EH (cell line): ENCODE measurements around the gene PACRG.
"Not testable (repeated sequence)": the region's sequence is repeated elsewhere in the genome, so short reads cannot be mapped to it uniquely, and the experiment has no call there.

Experiments
- DNase-seq: peaks from one replicate; pipeline ENCODE4 v3.0.0-alpha.2; 2015; ENCODE audit warnings: low read depth

PACRG gene

DNA sequence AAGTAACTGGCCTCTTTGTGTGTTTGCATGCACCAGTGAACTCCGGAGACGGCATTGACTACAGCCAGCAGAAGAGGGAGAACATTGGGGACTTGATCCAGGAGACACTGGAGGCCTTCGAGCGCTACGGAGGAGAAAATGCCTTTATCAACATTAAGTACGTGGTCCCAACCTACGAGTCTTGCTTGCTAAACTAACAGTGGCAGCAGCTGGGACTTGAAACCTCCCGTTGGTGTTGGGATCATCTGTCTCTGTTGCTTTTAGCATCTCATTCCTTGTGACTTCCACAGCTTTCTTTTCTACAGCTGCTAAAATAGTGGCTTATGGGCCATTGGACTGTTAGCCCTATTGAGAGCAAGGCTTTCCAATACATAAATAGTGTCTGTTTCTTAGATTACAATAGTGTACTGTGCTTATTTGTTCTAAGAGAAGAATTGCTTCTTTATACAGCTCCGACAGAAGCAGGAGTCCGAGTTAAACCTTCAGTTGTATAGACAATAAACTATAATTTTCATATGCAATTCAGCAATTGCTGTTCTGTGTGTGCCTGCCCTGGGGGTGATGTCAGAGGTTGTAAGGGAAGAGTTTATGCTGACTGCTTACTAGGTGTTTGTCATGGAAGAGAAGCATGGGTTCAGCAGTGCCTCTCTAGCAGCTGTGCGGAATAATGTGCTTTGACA lies 587.2 kb downstream of the PACRG start:
- DNase-seq = no peak

DNA sequence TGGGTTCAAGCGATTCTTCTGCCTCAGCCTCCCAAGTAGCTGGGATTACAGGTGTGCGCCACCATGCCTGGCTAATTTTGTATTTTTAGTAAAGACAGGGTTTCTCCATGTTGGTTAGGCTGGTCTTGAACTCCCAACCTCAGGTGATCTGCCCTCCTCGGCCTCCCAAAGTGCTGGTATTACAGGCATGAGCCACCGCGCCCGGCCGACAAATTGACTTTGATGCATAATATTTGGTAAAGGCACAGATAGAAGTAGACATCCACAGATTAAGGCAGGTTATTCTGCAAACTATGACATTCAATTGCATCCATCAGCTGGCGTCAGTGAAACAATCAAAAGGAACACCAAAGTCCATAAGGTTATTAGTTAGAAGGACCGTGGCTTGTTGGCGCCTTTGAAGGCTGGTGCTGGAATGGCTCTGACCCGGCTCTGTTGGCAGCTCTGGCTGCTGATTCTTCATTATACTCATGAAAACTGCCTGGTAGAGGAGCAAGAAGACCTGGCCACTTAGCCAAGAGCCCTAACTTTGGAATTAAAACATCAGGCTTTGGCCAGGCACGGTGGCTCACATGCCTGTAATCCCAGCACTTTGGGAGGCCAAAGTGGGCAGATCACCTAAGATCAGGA lies 589.2 kb downstream of the PACRG start:
- not testable (repeated sequence) for DNase-seq

DNA sequence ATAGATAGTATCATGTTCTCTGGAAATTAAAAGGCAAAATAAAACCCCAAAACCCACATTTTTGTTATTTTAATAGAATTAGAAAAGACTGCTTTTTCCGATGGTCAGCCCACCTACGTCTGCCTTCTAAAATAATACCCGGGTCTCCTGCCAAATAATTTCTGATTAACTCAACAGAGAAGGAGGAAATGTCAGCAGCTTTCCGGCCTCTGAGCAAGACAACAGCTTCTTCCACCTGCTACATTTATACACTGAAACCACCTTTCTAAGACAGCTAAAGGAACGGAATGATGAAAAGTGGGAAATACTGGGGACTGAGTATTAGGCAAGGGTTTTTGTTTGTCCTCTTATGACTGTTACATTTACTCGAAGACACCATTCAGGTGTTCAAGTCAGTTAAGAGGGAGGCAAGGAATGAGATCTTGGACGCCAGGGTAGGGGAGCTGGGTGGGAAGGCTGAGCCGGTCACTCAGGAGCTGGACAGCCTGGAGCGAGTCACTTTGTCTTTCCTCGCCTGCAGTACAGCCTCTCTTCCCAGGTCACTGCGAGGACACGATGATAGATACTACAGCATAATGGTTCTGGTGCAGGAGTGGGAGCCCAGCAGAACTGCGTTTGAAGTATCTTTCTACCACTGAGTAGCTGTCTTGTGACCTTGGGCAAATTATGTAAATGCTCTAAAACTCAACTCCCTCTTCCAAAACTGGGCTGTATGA lies 590.5 kb downstream of the PACRG start:
- DNase-seq = no peak

DNA sequence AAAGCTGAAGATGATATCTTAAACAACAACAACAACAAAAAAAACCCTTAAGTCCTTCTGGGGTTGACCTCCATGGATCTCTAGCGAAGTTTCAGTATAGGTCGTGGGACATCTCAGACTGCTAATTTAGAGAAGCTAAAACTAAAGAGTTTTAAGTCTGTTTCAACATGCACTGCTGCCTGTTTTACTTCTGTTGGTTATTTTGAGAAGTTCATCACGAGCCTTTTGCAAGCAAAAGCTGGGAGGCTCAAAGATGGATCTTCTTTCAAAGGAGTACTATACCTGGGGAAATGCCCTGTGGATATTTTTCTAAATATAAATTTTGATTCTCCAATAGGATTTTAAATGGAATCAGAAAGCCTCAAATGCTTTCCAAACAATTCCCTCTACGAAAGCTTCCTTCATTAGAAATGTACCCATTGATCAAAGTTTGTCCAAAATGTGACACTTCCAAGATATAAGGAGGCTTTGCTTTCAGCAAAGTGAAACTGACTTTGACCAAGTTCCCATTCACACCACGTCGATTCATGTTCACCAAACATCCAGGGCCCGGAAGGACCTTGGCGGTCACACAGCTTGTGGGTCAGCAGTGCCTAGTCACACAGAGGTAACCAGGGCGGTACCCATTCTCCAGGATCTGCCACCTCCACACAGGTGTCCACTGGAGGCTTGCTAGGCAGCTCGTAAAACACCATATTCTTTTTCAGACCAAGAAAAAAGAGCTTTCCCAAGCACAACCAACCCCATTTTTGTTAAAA lies 592.0 kb downstream of the PACRG start:
- no peak for DNase-seq

DNA sequence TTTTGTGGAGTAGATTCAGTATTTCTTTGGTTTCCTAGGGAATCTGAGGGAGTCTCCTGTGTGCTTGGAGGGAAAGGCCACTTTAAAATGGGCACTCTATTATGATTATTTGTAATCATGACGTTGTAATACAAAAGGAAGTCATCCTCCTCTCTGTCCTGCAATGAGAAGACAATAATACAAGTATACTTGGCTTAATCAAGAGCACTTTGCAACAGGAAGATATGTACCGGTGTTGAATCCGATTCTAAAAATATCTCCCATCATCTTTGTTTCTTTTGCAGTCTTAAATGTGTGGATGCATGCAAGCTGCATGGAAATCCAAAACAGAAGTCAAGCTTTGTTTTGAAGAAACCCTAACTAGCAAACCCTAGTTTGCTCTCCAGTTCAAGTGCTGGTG lies 592.6 kb downstream of the PACRG start:
- no peak for DNase-seq

DNA sequence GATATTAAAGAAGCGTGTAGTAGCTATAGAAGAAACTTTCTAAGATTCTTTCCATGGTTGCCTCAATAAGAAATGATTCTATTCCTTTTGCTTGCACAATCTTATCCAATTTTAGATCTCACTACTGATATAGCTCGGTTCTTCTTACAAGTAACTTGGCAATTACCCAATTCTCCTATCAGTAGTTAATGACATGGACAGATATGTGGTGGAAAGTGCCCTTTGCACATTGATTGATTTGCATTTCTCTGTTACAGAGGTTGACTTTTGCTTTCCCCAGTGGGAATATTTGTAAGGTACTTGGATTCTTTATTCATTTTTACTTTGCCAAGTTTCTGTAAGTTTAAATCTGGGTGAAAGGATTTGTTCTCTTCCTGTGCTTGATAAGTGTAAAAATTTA lies 593.0 kb downstream of the PACRG start:
- DNase-seq = no peak

DNA sequence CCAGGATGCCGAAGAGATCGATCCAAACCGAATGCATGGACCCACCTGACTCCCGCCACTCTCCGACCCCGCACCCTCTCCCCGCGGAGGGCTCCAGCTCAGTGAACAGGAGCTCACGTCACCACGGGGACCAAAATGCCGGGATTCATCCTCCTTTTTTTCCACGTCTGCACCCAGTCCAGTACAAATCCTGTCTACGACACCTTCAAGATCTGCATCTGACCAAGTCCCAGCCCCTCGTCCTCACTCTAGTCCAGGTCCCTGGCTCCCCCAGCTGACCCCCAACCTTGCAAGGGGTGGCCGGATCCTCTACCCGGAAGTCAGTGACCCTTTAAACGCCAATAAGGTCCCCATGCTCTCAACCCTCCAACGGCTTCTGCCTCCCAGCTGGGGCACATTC lies 593.9 kb downstream of the PACRG start:
- DNase-seq = no peak

DNA sequence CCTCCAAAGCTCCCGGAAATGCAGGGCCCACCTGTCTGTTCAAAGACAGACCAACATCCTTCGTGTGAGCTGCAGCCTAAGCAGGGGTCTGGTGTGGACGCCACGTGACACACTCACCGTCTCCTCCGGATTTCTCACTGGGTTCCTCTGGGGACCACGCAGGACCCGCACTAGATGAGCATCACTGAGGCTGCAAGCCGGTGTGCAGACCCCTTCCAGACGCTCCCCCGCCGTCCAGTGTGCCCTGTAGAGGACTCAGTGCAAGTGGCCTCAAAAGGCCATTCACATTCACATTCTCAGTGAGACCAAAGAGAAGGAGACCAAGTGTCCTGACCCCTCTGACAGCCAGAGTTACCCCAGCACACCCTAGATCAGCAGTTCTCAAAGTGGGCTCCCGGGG lies 595.5 kb downstream of the PACRG start:
- no peak for DNase-seq

DNA sequence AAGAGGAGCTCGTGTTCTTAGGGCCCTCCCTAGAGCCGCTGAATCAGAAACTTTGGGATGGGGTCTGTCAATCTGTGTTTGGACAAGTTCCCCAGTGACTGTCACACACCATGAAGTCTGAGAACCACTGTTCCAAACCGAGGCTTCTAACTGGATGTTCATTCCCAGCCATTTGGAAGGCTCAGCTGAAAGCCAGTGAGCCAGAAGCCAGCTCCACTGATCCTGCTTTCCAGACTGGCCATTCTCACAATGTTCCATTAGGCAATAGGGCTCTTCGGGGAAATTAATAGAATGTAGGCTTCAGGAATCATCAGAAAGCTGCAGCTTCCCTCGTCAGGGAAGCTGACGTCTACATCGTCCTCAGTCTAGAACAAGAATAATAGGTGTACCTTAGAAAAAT lies 595.9 kb downstream of the PACRG start:
- DNase-seq = no peak

DNA sequence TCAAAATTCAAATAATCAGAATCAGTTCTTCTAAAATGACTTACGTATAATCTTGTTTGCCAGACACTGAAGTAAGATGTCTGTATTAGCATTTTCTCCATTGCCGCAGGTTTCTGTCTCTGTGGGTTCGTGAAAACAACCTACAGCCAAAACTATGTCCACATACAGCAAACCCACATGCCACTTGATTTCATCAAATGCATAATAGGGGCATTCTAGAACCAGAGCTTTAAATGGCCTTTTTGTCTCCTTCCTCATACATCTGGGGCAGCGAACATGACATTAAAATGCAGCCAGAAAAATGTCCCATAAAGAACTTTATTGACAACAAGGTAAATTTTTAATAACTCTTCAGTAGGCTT lies 596.5 kb downstream of the PACRG start:
- DNase-seq = no peak

DNA sequence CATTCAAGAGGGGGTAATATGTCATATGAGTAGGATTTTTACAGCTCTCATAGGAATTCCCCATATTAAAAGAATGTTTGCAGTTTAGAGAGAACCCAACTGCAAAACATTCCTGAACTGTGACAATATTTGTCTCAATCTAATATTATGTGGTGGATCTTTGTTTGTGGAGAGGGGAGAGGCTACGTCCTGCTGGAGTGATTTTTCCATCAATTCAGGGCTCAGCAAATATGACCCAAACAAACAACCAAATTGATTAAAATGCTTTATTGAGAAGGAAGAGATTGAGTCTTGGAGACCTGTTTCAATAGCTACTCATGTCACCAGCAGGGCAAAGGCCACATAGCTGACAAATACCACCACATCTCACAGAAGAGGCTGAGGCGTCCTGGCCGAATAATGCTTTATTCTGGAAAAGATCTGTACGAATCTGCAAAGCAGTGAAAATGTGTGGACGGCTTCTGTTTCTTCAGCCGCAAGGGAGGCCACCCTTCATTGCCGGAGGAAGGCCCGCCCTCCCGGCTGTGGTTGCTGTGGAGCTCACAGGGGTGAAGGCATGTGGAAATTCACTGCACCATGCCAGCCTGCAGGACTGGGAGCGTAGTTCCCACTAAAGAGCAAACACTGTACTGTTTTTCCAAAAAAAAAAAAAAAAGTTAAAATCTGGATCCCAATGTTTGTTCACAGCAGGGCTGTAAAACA lies 597.1 kb downstream of the PACRG start:
- DNase-seq = no peak

DNA sequence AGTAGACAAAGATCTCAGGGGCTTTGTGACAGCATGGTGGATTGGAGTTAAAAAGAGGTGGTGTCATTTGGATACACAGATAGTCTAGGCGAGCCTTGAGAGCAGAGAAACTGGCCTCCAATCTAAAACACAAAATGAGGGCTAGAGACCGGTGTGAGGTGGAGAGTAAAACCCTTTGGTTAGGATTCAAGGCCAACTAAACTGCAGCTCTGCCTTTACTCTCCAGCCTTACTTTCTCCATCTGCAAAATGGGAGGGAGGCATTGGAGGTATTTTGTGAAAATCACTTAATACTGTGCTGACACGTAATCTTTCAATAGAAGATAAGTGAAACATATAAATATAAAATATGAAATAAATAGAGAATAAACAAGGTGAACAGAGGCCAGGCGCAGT lies 597.6 kb downstream of the PACRG start:
- DNase-seq = no peak

DNA sequence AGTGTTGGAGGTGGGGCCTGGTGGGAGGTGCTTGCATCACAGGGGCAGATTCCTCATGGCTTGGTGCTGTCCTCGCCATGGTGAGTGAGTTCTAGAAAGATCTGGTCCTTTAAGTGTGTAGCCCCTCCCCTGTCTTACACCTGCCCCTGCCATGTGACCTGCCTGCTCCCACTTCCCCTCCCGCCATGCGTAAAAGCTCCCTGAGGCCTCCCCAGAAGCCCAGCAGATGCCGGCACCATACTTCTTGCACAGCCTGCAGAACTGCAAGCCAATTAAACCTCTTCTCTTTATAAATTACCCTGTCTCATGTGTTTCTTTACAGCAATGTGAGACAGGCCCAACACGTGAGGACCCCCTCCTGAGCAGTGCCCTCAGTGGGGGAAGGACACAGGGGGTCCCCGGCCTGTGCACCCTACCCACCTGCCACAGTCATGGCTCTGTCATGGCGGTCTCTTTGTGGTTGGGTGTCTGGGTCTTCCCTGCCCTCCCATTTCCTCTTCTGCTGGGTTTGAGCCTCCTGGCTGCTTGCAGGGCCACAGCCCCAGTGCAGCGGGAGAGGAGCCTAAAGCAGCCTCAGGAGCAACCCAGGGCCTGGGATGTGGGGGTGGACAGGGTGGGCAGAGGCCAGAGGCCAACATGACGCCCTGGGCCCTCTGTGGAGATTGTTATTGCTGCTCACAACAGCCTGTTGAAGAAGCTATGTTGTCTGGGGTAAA lies 599.5 kb downstream of the PACRG start:
- DNase-seq = no peak

DNA sequence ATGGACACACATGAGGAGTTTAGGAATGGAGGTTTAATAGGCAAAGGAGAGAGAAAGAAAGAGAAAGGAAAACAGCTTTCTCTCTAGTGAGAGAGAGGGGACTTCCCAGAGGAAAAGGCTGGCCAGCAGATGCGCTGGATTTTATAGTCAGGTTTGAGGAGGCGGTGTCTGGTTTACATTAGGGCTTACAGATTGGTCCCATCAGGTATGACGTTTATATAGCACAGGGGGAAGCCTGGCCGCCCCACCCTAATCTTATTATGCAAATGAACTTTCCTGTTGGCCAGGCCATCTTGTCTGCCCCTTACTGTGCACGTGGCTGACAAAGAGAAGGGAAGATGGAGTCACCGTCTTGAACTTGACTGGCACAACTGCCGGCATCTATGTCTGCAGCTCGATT lies 600.1 kb downstream of the PACRG start:
- DNase-seq = no peak

DNA sequence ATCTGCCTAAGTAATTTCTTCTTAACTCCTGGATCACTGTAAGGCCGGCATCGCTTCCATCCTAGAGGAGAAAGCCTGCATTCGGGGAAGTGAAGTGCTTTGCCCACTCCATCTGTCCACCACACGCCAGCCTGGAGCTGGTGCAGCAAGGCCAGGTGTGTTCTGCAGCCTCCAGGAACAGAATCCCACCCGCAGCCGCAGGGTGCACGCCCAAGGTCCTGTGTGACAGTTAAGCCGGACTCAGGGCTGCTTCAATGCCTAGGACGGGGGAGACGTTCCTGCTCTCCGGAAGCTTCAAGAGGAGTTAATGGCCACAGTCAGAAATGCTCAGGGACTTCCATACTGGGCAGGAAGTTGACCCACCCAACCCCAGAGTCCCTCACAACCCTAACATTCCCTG lies 600.6 kb downstream of the PACRG start:
- DNase-seq = no peak

DNA sequence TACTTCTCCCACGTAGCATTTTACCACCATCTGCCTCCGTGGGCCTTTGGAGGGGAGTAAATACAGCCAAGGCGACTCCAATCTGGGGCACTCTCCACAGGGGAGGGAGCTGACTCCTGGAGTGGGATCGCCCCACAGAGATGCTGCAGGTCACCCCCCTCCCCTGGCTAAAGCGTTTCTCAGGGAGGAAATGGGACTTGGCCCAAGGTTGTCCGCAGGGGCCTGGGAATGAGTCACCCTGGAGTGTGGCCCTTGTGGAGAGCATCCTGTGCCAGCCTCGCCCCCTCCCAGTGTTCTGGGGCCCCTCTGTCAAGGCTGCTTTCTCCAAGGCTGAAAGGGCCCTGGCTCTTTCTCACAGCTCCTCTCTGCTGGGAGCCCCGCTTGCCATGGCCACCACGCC lies 602.2 kb downstream of the PACRG start:
- DNase-seq = no peak

DNA sequence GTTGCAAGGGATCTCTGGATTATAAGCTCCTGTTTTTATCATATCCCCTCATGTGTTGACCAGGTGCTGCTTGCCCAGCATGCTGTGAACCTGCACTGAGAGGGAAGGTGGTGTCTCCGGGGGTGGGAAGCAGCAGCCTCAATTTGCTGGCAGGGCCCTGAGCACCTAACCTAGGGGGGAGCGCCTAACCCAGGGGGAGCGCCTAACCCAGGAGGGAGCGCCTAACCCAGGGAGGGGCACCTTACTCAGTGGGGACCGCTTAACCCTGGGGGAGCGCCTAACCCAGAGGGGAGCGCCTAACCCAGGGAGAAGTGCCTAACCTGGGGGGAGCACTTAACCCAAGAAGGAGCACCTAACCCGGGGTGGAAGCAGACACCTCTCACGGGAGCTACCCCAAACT lies 603.5 kb downstream of the PACRG start:
- no peak for DNase-seq

DNA sequence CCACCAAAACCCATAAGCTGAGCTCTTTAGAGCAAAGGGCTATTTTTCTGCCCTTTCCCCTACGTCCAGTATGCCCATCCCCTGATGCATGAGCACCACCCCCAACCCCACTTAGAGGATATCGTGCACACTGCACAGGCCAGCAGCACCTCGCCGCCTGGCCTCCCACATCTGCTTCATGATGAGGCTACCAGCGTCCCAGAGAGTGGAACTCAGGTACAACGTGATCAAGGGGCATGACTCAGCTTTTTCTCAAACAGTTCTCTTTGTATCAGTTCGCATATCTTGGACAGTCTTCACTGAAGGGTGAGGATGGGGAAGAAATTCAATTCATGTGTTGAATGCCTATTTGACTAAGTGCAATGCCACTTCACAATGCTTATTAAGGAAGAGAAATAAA lies 604.8 kb downstream of the PACRG start:
- no peak for DNase-seq

DNA sequence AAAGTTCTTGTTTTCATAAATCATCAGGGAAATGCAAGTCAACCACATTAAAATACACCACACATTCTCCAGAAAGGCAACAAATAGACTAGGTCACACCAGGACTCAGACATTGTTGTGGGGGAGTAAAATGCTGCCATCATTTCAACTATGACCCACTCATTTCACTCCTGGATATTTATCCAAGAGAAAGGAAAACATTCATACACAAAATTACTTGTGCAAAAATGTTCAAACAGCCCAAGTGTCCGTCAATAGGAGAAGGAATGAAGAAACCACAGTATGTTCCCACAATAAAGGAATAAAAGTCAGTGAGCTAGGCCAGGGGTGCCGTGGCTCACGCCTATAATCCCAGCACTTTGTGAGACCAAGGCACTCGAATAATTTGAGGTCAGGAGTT lies 605.3 kb downstream of the PACRG start:
- no peak for DNase-seq

DNA sequence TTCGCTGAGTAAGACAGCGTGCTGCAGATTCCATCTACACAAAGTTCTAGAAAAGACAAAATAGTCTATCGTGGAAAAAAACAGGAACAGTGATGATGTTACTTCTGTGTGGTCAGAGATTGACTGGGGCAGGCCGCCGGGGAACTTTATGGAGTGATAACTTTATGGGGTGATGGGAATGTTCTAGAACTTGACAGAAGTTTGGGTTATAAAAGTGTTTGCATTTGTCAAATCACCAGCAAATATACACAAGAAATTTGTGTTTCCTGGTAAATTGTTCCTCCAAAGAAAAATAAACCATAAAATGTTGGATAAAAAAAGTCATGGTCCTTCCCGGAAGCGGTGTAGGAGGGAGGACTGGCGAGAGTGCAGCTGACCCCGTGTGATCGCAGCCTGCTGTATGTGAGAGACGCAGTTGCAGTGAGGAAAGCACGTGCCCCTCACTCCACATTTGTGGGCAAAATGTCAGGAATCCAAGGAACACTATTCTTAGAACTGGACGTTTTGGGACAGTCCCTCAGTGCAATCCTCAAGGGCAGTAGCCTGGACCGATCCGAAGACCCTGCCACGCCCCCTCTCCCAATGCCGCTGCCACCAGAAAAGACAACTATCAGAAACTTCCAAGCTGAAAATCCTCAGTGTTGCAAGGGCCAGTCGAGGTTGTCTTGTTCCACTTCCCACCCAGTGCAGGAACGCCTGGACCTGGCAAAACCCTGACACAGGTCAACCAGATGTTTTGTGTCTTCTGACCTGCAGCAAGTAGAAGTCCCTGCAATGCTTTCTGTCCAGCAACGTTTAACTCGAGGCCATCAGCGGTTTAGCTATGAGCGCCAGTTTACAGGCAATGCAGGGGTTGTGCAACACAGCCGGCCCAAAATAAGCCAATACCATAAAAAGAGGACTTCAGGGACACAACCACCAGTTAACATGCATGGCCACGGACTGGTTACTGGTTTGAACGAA lies 606.2 kb downstream of the PACRG start:
- DNase-seq = no peak
